ENCODE measurements around the gene FAAP100. TPM values are rescaled to one million over a fixed set of nuclear protein-coding genes. Genes with fewer than 3 reads are reported as not detected.

The FAAP100 gene
- total RNA-seq, 6 donors from 2014 or later, result 22.0 to 70.2 (median 32.5) TPM

DNA sequence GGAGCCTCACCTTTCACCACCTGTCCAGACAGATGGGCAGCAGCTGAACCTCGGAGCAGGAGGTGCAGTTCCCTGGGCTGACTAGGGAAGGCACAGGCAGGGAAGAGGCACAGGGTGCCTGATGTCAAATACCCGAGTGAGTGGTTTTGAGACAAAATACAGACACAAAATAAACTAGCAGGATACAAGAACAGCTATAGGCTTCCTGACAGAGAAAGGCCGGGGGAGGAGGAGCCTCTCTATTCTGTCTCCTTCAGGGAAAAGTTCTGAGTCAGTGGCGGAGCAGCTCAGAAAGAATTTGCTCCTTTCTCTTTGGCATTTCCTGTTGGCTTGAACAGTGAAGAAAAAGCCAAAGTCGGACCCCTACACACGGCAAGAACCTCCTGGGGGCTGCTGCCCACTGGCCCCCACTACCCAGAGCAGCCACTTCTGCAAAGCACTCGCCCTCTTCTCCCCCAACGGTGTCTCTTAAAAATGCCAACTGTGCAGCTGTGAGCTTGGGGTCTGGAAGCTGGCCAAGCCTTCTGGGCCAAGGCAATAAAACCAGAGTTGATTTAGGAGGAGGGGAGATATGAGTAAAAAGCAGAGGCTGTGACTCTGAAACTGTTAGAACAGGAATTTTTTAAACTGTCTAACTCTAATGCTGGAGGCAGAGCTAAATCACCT is 14.4 kb upstream of the FAAP100 start:
- no peaks in the 10 kb centered on the region for H3K9me3 ChIP-seq
- H3K27me3 ChIP-seq, result no peaks in the 10 kb centered on the region
- peaks cover 34 to 98% (median 84%) of the 10 kb centered on the region in 4 donors for H3K36me3 ChIP-seq
- peaks cover 21 to 35% (median 27%) of the 10 kb centered on the region in 4 donors for H3K4me1 ChIP-seq
- peak; percentile 72 to 86 for ATAC-seq (ENCODE audit: low FRiP score in 2 of 2)
- no peak for TF ChIP-seq POLR2A (IDR thresholded peaks at IDR 0.05)
- no peak for TF ChIP-seq POLR2AphosphoS5 (IDR thresholded peaks at IDR 0.05)
- TF ChIP-seq, protein P1, sequence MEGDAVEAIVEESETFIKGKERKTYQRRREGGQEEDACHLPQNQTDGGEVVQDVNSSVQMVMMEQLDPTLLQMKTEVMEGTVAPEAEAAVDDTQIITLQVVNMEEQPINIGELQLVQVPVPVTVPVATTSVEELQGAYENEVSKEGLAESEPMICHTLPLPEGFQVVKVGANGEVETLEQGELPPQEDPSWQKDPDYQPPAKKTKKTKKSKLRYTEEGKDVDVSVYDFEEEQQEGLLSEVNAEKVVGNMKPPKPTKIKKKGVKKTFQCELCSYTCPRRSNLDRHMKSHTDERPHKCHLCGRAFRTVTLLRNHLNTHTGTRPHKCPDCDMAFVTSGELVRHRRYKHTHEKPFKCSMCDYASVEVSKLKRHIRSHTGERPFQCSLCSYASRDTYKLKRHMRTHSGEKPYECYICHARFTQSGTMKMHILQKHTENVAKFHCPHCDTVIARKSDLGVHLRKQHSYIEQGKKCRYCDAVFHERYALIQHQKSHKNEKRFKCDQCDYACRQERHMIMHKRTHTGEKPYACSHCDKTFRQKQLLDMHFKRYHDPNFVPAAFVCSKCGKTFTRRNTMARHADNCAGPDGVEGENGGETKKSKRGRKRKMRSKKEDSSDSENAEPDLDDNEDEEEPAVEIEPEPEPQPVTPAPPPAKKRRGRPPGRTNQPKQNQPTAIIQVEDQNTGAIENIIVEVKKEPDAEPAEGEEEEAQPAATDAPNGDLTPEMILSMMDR (IDR thresholded peaks at IDR 0.05), result no peak
- no peak for TF ChIP-seq EP300 (IDR thresholded peaks at IDR 0.05)
- 7 to 12% methylated on average over 8 of the region's 8 CpGs for WGBS, 2 donors
- peak in 1 of 2 donors; percentile 60 for DNase-seq
- peak overlapping the region in 2 of 4 donors; percentile 11 to 17 for H3K4me3 ChIP-seq
- H3K27ac ChIP-seq, result peak overlapping the region; percentile 63 to 79 (median 74)

DNA sequence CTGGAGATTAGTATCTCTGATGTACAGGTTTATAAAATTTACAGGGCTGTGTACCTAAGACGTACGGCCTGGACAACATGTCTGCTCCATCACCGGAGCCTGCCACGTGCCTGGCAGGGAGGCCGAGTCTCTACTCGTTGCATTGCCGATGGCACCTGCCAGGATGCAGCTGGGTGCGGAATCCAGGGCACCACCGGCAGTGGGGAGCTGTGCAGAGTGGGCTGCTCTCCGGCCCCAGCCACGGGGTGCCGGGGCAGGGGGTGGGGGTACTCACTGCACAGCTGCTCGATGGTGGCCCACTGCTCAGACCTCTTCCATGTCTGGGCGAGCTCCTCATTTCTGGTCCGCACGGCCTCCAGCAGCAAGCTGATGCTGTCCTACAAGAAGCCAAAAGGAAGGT is 13.1 kb upstream of the FAAP100 start:
- H3K9me3 ChIP-seq, result no peaks in the 10 kb centered on the region
- 92 to 95% methylated on average over 14 to 16 of the region's 16 CpGs for WGBS, 2 donors
- H3K4me3 ChIP-seq, result no peak overlapping the region
- ATAC-seq (ENCODE audit: low FRiP score in 2 of 2) (no peak), DNase-seq (peak in 1 of 2 donors; percentile 59)
- peaks cover 21 to 35% (median 27%) of the 10 kb centered on the region in 4 donors for H3K4me1 ChIP-seq
- TF ChIP-seq EP300 (IDR thresholded peaks at IDR 0.05) (no peak), POLR2A (IDR thresholded peaks at IDR 0.05) (no peak), POLR2AphosphoS5 (IDR thresholded peaks at IDR 0.05) (no peak)
- TF ChIP-seq, protein P1 (IDR thresholded peaks at IDR 0.05), result no peak
- H3K27me3 ChIP-seq, result no peaks in the 10 kb centered on the region
- H3K36me3 ChIP-seq, result peaks cover 21 to 98% (median 76%) of the 10 kb centered on the region in 4 donors
- H3K27ac ChIP-seq, result peak overlapping the region; percentile 32 to 79 (median 70)

DNA sequence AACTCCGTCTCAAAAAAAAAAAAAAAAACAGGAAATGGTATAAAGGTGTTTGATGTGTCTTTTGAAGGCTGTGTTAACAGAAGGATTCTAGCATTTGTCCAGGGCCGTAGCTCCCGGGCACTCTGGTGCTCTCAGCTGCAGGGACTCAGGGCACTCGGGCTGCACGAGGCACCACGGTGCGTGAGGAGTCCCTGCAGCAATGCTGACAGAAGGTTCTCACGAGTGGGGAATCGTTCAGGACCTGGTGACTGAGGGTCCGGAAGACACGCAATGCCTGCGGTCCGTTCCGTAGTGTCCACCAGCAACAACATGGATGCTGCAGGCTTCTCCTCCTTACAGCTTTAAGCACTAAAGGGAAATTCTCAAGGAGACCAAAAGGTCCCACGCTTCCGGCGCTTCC is 12.6 kb upstream of the FAAP100 start:
- 90 to 92% methylated on average over 17 of the region's 17 CpGs for WGBS, 2 donors
- Histone ChIP-seq H3K4me1 (peaks cover 21 to 35% (median 27%) of the 10 kb centered on the region in 4 donors), H3K27ac (peak overlapping the region in 1 of 4 donors; percentile 76), H3K36me3 (peaks cover 17 to 98% (median 75%) of the 10 kb centered on the region in 4 donors), H3K9me3 (no peaks in the 10 kb centered on the region), H3K27me3 (no peaks in the 10 kb centered on the region), H3K4me3 (no peak overlapping the region)
- TF ChIP-seq, protein P1 (IDR thresholded peaks at IDR 0.05), result no peak
- TF ChIP-seq EP300 (IDR thresholded peaks at IDR 0.05), result no peak
- TF ChIP-seq POLR2AphosphoS5 (IDR thresholded peaks at IDR 0.05), result no peak
- TF ChIP-seq POLR2A (IDR thresholded peaks at IDR 0.05), result no peak
- DNase-seq, result no peak
- no peak for ATAC-seq (ENCODE audit: low FRiP score in 2 of 2)

DNA sequence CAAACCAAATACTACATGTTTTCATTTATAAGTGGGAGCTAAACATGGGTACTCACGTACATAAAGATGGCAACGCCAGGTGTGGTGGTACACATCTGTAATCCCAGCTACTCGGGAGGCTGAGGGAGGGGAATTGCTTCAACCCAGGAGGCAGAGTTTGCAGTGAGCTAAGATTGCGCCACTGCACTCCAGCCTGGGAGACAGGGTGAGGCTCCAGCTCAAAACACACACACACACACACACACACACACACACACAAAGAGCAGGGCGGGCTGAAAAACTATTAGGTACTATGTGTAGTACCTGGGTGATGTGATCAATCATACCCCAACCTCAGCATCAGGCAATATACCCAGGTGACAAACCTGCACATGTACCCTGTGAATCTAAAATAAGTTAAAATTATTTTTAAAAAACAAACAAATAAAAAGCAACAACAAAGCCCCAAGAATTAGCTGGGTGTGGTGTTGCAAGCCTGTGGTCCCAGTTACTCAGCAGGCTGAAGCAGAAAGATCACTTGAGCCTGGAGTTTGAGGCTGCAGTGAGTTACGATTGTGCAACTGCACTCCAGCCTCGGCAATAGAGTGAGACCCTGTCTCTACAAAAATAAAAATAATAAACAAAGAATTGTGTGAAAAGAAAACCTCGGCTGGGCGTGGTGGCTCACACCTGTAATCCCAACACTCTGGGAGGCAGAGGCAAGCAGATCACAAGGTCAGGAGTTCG is 11.9 kb upstream of the FAAP100 start:
- Histone ChIP-seq H3K36me3 (peaks cover 19 to 98% (median 73%) of the 10 kb centered on the region in 4 donors), H3K27me3 (no peaks in the 10 kb centered on the region), H3K9me3 (no peaks in the 10 kb centered on the region), H3K4me1 (peaks cover 21 to 35% (median 27%) of the 10 kb centered on the region in 4 donors), H3K4me3 (no peak overlapping the region), H3K27ac (peak overlapping the region in 1 of 4 donors; percentile 31)
- 65 to 82% methylated on average over 10 of the region's 10 CpGs for WGBS, 2 donors
- no peak for ATAC-seq (ENCODE audit: low FRiP score in 2 of 2)
- no peak for TF ChIP-seq POLR2A (IDR thresholded peaks at IDR 0.05)
- no peak for TF ChIP-seq EP300 (IDR thresholded peaks at IDR 0.05)
- TF ChIP-seq POLR2AphosphoS5 (IDR thresholded peaks at IDR 0.05), result no peak
- TF ChIP-seq, protein P1 (IDR thresholded peaks at IDR 0.05), result no peak
- peak in 1 of 2 donors; percentile 47 for DNase-seq

All from upper lobe of left lung (tissue), 6 donors.